Chondrocyte (in vitro differentiated cells): ENCODE measurements around the gene ASIC5. TPM values are rescaled to one million over a fixed set of nuclear protein-coding genes. Genes with fewer than 3 reads are reported as not detected.

ENCODE experiments used
- DNase-seq: peaks from one replicate; pipeline ENCODE4 v3.0.0; 2021; ENCODE audit warnings: mixed read lengths, low spot score
- H3K27ac Mint-ChIP-seq: one replicate; pipeline ENCODE4 v1.8.0; 2021; ENCODE audit warnings: mild to moderate bottlenecking, moderate library complexity, mixed read lengths; ENCODE audit not compliant: unreplicated experiment
- H3K27me3 Mint-ChIP-seq: 2 replicates; pipeline ENCODE4 v1.8.0; 2021; ENCODE audit warnings: low read depth, mixed read lengths
- H3K36me3 Mint-ChIP-seq: 2 replicates; pipeline ENCODE4 v1.8.0; 2021; ENCODE audit warnings: low read depth, mixed read lengths
- H3K4me1 Mint-ChIP-seq: 2 replicates; pipeline ENCODE4 v1.8.0; 2021; ENCODE audit warnings: low read depth, mild to moderate bottlenecking, mixed read lengths
- H3K4me3 Mint-ChIP-seq: one replicate; pipeline ENCODE4 v1.8.0; 2021; ENCODE audit warnings: mild to moderate bottlenecking, moderate library complexity, mixed read lengths; ENCODE audit not compliant: unreplicated experiment
- H3K9me3 Mint-ChIP-seq: 2 replicates; pipeline ENCODE4 v1.8.0; 2021; ENCODE audit warnings: low read depth, mixed read lengths
- total RNA-seq: library from RNA; stranded (reverse); gene quantifications from 3 replicates; pipeline ENCODE4 v1.2.1, GENCODE V29; 2021
- TF ChIP-seq, protein P1 (sequence below): fragments of 200-600 bp; sonication (generic); IDR thresholded peaks from 2 replicates; pipeline ENCODE4 v1.5.0; 2021; ENCODE audit warnings: antibody characterized with exemption, mild to moderate bottlenecking, moderate library complexity

The ASIC5 gene
- total RNA-seq, 1 donor from 2014 or later: not detected

GRCh38 chr4:155879767-155880166 lies 13.7 kb upstream of the ASIC5 start:
- H3K4me1 Mint-ChIP-seq: no peaks in the 10 kb centered on the region

DNA sequence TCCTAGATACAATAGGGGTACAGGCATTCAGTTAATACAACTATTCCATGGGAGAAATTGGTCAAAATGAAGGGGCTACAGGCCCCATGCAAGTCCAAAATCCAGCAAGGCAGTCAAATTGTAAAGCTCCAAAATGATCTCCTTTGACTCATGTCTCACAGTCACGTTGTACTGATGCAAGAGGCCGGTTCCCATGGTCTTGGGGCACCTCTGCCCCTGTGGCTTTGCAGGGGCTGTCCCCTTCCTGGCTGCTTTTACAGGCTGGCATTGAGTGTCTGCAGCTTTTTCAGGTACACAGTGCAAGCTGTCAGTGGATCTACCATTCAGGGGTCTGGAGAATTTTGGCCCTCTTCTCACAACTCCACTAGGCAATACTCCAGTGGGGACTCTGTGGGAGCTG lies 12.5 kb upstream of the ASIC5 start:
- peaks cover 2% of the 10 kb centered on the region for H3K36me3 Mint-ChIP-seq
- no peak overlapping the region for H3K27ac Mint-ChIP-seq
- no peak for DNase-seq
- H3K9me3 Mint-ChIP-seq: peaks cover 2% of the 10 kb centered on the region
- H3K4me1 Mint-ChIP-seq: no peaks in the 10 kb centered on the region
- H3K27me3 Mint-ChIP-seq: no peaks in the 10 kb centered on the region
- H3K4me3 Mint-ChIP-seq: no peak overlapping the region
- TF ChIP-seq, protein P1, sequence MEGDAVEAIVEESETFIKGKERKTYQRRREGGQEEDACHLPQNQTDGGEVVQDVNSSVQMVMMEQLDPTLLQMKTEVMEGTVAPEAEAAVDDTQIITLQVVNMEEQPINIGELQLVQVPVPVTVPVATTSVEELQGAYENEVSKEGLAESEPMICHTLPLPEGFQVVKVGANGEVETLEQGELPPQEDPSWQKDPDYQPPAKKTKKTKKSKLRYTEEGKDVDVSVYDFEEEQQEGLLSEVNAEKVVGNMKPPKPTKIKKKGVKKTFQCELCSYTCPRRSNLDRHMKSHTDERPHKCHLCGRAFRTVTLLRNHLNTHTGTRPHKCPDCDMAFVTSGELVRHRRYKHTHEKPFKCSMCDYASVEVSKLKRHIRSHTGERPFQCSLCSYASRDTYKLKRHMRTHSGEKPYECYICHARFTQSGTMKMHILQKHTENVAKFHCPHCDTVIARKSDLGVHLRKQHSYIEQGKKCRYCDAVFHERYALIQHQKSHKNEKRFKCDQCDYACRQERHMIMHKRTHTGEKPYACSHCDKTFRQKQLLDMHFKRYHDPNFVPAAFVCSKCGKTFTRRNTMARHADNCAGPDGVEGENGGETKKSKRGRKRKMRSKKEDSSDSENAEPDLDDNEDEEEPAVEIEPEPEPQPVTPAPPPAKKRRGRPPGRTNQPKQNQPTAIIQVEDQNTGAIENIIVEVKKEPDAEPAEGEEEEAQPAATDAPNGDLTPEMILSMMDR: no peak

More at GRCh38 chr4:155879767-155880166, 13.7 kb upstream of the ASIC5 start:
- Mint-ChIP-seq H3K27me3 (no peaks in the 10 kb centered on the region), H3K27ac (no peak overlapping the region), H3K4me3 (no peak overlapping the region), H3K9me3 (peaks cover 6% of the 10 kb centered on the region), H3K36me3 (peaks cover 4% of the 10 kb centered on the region)
- TF ChIP-seq, protein P1: no peak
- DNase-seq: no peak

- Mint-ChIP-seq H3K36me3 (no peaks in the 10 kb centered on the region), H3K4me3 (no peak overlapping the region), H3K4me1 (no peaks in the 10 kb centered on the region), H3K9me3 (no peaks in the 10 kb centered on the region), H3K27ac (no peak overlapping the region), H3K27me3 (no peaks in the 10 kb centered on the region)
- TF ChIP-seq, protein P1: no peak
- no peak for DNase-seq
Measured at GRCh38 chr4:155877971-155878370, 11.9 kb upstream of the ASIC5 start.

GRCh38 chr4:155875878-155876277 lies 9.8 kb upstream of the ASIC5 start:
- no peak for DNase-seq
- TF ChIP-seq, protein P1: no peak
- Mint-ChIP-seq H3K36me3 (no peaks in the 10 kb centered on the region), H3K27me3 (no peaks in the 10 kb centered on the region), H3K9me3 (no peaks in the 10 kb centered on the region), H3K4me1 (no peaks in the 10 kb centered on the region), H3K27ac (no peak overlapping the region), H3K4me3 (no peak overlapping the region)

GRCh38 chr4:155855897-155856296 lies 10.2 kb downstream of the ASIC5 start:
- no peak overlapping the region for H3K27ac Mint-ChIP-seq
- no peak for DNase-seq
- H3K4me1 Mint-ChIP-seq: peaks cover 3% of the 10 kb centered on the region
- TF ChIP-seq, protein P1: no peak
- no peak overlapping the region for H3K4me3 Mint-ChIP-seq
- H3K36me3 Mint-ChIP-seq: no peaks in the 10 kb centered on the region
- no peaks in the 10 kb centered on the region for H3K27me3 Mint-ChIP-seq
- peaks cover 3% of the 10 kb centered on the region for H3K9me3 Mint-ChIP-seq
